Panc1 (cell line): ENCODE data around the gene AMIGO3. TPM values are rescaled to one million over a fixed set of nuclear protein-coding genes. Genes with fewer than 3 reads are reported as not detected.

Source experiments
- ATAC-seq: fragments of 200-7000 bp; cut with Tn5 transposase; 2 replicates; pipeline ENCODE4 v1.9.1; 2020; ENCODE audit warnings: mild to moderate bottlenecking, moderate library complexity
- BruUV-seq: library from RNA; stranded (reverse); fragments of 400-500 nt; replicated peaks from 2 replicates; lab custom pipeline; 2021; lab: Mats Ljungman, UMichigan
- CTCF ChIA-PET: fragments of 300-600 bp; sonication (Branson Sonifier 250); formaldehyde crosslinking; loops from one replicate; lab custom pipeline; 2022; ENCODE audit warnings: antibody characterized with exemption; lab: Charles Lee
- POLR2A ChIA-PET: fragments of 300-600 bp; sonication (Branson Sonifier 250); formaldehyde crosslinking; loops from one replicate; lab custom pipeline; 2022; ENCODE audit warnings: antibody characterized with exemption; lab: Charles Lee
- DNase-seq: peaks from one replicate; pipeline ENCODE4 v3.0.0-alpha.2; 2010; ENCODE audit warnings: low read depth, low spot score
- H3K27ac ChIP-seq: 2 replicates; pipeline ENCODE4 v1.5.1; 2011; ENCODE audit warnings: mild to moderate bottlenecking, low read length, inconsistent platforms
- H3K27me3 ChIP-seq: fragments of 200-500 bp; sonication (Bioruptor generic); 2 replicates; pipeline ENCODE4 v1.6.0; 2014; ENCODE audit warnings: low read length, inconsistent platforms; ENCODE audit not compliant: control insufficient read depth, insufficient read depth
- H3K36me3 ChIP-seq: fragments of 200-500 bp; sonication (Bioruptor generic); 2 replicates; pipeline ENCODE4 v1.5.1; 2014; ENCODE audit warnings: inconsistent platforms, mild to moderate bottlenecking, low read length, moderate library complexity; ENCODE audit not compliant: control insufficient read depth, insufficient read depth
- H3K4me1 ChIP-seq: 2 replicates; pipeline ENCODE4 v1.5.1; 2011; ENCODE audit warnings: inconsistent platforms, mild to moderate bottlenecking, low read length, moderate library complexity; ENCODE audit not compliant: control insufficient read depth, insufficient read depth
- H3K4me3 ChIP-seq, 2 experiments: 2 replicates each; pipeline ENCODE4 v1.5.1; 2011 to 2012; ENCODE audit warnings: low read depth in 2 of 2, low read length in 2 of 2, mild to moderate bottlenecking in 2 of 2, inconsistent platforms in 1 of 2, moderate library complexity in 1 of 2
- H3K9me3 ChIP-seq: fragments of 200-500 bp; sonication (Bioruptor generic); 2 replicates; pipeline ENCODE4 v1.5.1; 2014; ENCODE audit warnings: low read depth, mild to moderate bottlenecking, inconsistent platforms, low read length, moderate library complexity; ENCODE audit not compliant: control insufficient read depth, insufficient read depth
- CTCF ChIP-seq: fragments of 450-650 bp; IDR thresholded peaks from 2 replicates; pipeline ENCODE4 v1.5.1; 2017; ENCODE audit warnings: mild to moderate bottlenecking
- POLR2AphosphoS5 ChIP-seq: IDR thresholded peaks from 2 replicates; pipeline ENCODE4 v1.6.1; 2012; ENCODE audit warnings: mild to moderate bottlenecking, low read depth, low read length, moderate library complexity
- REST ChIP-seq, 2 experiments: IDR thresholded peaks; 2 replicates each; pipeline ENCODE4 v1.6.1; 2011 to 2012; ENCODE audit warnings: low read depth in 2 of 2, control low read depth in 1 of 2, low read length in 1 of 2, mild to moderate bottlenecking in 1 of 2, moderate library complexity in 1 of 2; ENCODE audit not compliant: insufficient read depth in 1 of 2
- SIN3A ChIP-seq: IDR thresholded peaks from 2 replicates; pipeline ENCODE4 v1.6.1; 2012; ENCODE audit warnings: low read depth, mild to moderate bottlenecking, low read length, moderate library complexity, borderline replicate concordance; ENCODE audit not compliant: insufficient read depth
- TCF7L2 ChIP-seq: IDR thresholded peaks from 2 replicates; pipeline ENCODE4 v1.6.1; 2011; ENCODE audit warnings: mild to moderate bottlenecking, low read depth, low read length, inconsistent platforms
- in situ Hi-C: cut with HindIII; loops from 2 replicates; pipeline ENCODE4 v1.10.0; 2016; ENCODE audit warnings: low sequenced_read_pairs, low pct_unique_long_range_greater_than_20kb
- intact Hi-C: fragments of 100-400 bp; cut with micrococcal nuclease; formaldehyde crosslinking; loops from one replicate; pipeline ENCODE4 v1.10.0; 2022; ENCODE audit not compliant: unreplicated experiment
- total RNA-seq: library from RNA; stranded (reverse); gene quantifications from one replicate; pipeline ENCODE4 v1.2.1, GENCODE V29; 2021; ENCODE audit not compliant: unreplicated experiment

The AMIGO3 gene
- total RNA-seq, 1 experiment from 2014 or later = 0.72 TPM

- Histone ChIP-seq H3K4me1 (no peaks in the 10 kb centered on the region), H3K9me3 (no peaks in the 10 kb centered on the region), H3K4me3 (no peak overlapping the region), H3K27me3 (no peaks in the 10 kb centered on the region), H3K36me3 (no peaks in the 10 kb centered on the region), H3K27ac (no peak overlapping the region)
- in situ Hi-C loops (no loop called here), intact Hi-C loops (no loop called here)
- ATAC-seq = no peak
- TF ChIP-seq CTCF (no peak), POLR2AphosphoS5 (no peak), TCF7L2 (no peak), REST (IDR thresholded peaks at IDR 0.05; ENCODE audit: insufficient read depth in 1 of 2, low read depth in 2 of 2, low read length in 1 of 2) (no peak), SIN3A (no peak)
- BruUV-seq = no TSS peak
- DNase-seq = no peak
- CTCF ChIA-PET = no interaction called here
- POLR2A ChIA-PET = no interaction called here
Observed at GRCh38 chr3:49716691-49717210, 2.7 kb downstream of the AMIGO3 start.

- intact Hi-C loops = no loop called here
- no peaks in the 10 kb centered on the region for H3K36me3 ChIP-seq
- H3K27ac ChIP-seq = no peak overlapping the region
- H3K9me3 ChIP-seq = no peaks in the 10 kb centered on the region
- DNase-seq = no peak
- no peak for ATAC-seq
- BruUV-seq = no TSS peak
- no peaks in the 10 kb centered on the region for H3K4me1 ChIP-seq
- TF ChIP-seq SIN3A (no peak), REST (IDR thresholded peaks at IDR 0.05; ENCODE audit: insufficient read depth in 1 of 2, low read depth in 2 of 2, low read length in 1 of 2) (no peak), CTCF (no peak), POLR2AphosphoS5 (no peak), TCF7L2 (no peak)
- in situ Hi-C loops = no loop called here
- no peak overlapping the region for H3K4me3 ChIP-seq
- POLR2A ChIA-PET = no interaction called here
- no peaks in the 10 kb centered on the region for H3K27me3 ChIP-seq
- CTCF ChIA-PET = no interaction called here
Observed at GRCh38 chr3:49716169-49716568, 3.3 kb downstream of the AMIGO3 start.
